Fibroblast of lung (primary cell): ENCODE data around the gene ITSN1. TPM values are rescaled to one million over a fixed set of nuclear protein-coding genes. Genes with fewer than 3 reads are reported as not detected.

ENCODE experiments used
- DNase-seq, 2 donors: peaks; one replicate each; pipeline versions ENCODE4 v3.0.0 to v3.0.0-alpha.2; 2010; ENCODE audit warnings: low read depth in 2 of 2
- H2AFZ ChIP-seq: 2 replicates; pipeline ENCODE4 v1.5.1; 2012; ENCODE audit warnings: low read length, control low read depth, inconsistent platforms
- H3K27ac ChIP-seq: 2 replicates; pipeline ENCODE4 v1.5.1; 2011; ENCODE audit warnings: low read length, control low read depth; ENCODE audit not compliant: insufficient read depth
- H3K27me3 ChIP-seq: 2 replicates; pipeline ENCODE4 v1.5.1; 2011; ENCODE audit warnings: mild to moderate bottlenecking, low read length; ENCODE audit not compliant: control insufficient read depth, insufficient read depth
- H3K36me3 ChIP-seq: 2 replicates; pipeline ENCODE4 v1.5.1; 2011; ENCODE audit warnings: low read length; ENCODE audit not compliant: control insufficient read depth, insufficient read depth
- H3K4me1 ChIP-seq: 2 replicates; pipeline ENCODE4 v1.5.1; 2011; ENCODE audit warnings: low read length; ENCODE audit not compliant: control insufficient read depth, insufficient read depth; ENCODE audit errors: extremely low read depth
- H3K4me2 ChIP-seq: 2 replicates; pipeline ENCODE4 v1.5.1; 2011; ENCODE audit warnings: low read length, control low read depth; ENCODE audit not compliant: insufficient read depth; ENCODE audit errors: extremely low read depth
- H3K4me3 ChIP-seq, 4 experiments: fragments of 200-600 bp in 1 of 4; sonication (generic) in 1 of 4; replicated peaks in 1 of 4; 2 replicates each; pipeline ENCODE4 v1.5.1; 2011 to 2016; ENCODE audit warnings: low read length in 4 of 4, low read depth in 3 of 4, mild to moderate bottlenecking in 3 of 4, control low read depth in 2 of 4, inconsistent platforms in 1 of 4, mixed read lengths in 1 of 4; ENCODE audit not compliant: insufficient read depth in 1 of 4; ENCODE audit errors: control extremely low read depth in 1 of 4
- H3K79me2 ChIP-seq: 2 replicates; pipeline ENCODE4 v1.5.1; 2012; ENCODE audit warnings: mild to moderate bottlenecking, low read length, inconsistent platforms; ENCODE audit not compliant: control insufficient read depth, insufficient read depth
- H3K9ac ChIP-seq: 2 replicates; pipeline ENCODE4 v1.5.1; 2011; ENCODE audit warnings: mild to moderate bottlenecking, low read length, control low read depth; ENCODE audit not compliant: insufficient read depth
- H3K9me3 ChIP-seq: 2 replicates; pipeline ENCODE4 v1.5.1; 2012; ENCODE audit warnings: low read depth, low read length; ENCODE audit not compliant: control insufficient read depth, insufficient read depth
- H4K20me1 ChIP-seq: 2 replicates; pipeline ENCODE4 v1.5.1; 2011; ENCODE audit warnings: low read length; ENCODE audit not compliant: control insufficient read depth, insufficient read depth; ENCODE audit errors: extremely low read depth
- CTCF ChIP-seq, 2 donors: IDR thresholded peaks in 1 of 2; conservative IDR thresholded peaks in 1 of 2; 1 replicate in 1 of 2; 2 replicates in 1 of 2; pipeline ENCODE4 v1.5.1; 2011 to 2012; ENCODE audit warnings: low read length in 2 of 2, control low read depth in 1 of 2, inconsistent platforms in 1 of 2, low read depth in 1 of 2, mild to moderate bottlenecking in 1 of 2
- EZH2 ChIP-seq: IDR thresholded peaks from 2 replicates; pipeline ENCODE4 v1.5.1; 2012; ENCODE audit warnings: low read length, control low read depth, mild to moderate bottlenecking; ENCODE audit errors: missing control alignments
- polyA plus RNA-seq, 2 donors: library from polyadenylated mRNA; depleted of rRNA in 1 of 2; stranded (reverse) in 1 of 2; unstranded in 1 of 2; fragments of >200 nt; gene quantifications; 2 replicates each; pipeline ENCODE4 v1.2.1, GENCODE V29; 2011 to 2012; ENCODE audit warnings: missing spikeins in 1 of 2
- total RNA-seq: library from RNA; depleted of rRNA; stranded (reverse); fragments of >200 nt; gene quantifications from 2 replicates; pipeline ENCODE4 v1.2.1, GENCODE V29; 2014

ITSN1 gene
- total and polyA plus RNA-seq, 2 donors (not counting 1 experiment from before 2014, with no cell fraction given): 34.7 to 63.1 TPM

DNA sequence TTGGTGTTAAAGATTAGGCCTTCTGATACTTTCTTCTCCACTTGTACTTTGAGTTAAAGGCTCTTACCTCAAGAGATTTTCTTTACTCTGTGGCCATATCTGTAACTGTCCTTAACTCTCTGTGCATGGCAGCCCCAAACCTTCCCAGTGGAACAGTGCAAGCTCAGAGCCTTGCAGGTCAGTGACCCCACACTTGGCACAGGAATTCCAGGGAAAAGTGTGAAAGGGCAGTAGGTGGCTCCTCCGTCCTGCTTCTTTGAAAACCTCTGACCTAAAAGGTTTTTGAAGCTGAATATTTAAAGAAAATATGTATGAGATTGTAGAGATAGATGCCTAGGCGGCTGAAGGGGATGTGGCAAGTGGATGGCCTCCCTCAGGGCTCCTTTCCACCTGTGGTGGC is 26.3 kb downstream of the ITSN1 start:
- no peak for TF ChIP-seq EZH2
- no peak for TF ChIP-seq CTCF (conservative IDR thresholded peaks at IDR 0.05 in 1 of 2, IDR thresholded peaks at IDR 0.05 in 1 of 2; ENCODE audit: low read depth in 1 of 2, low read length in 2 of 2)
- Histone ChIP-seq H3K27ac (no peak overlapping the region), H2AFZ (no peak overlapping the region), H3K4me3 (no peak overlapping the region), H3K4me1 (peaks cover 10% of the 10 kb centered on the region), H3K9ac (no peak overlapping the region), H3K9me3 (no peaks in the 10 kb centered on the region), H3K36me3 (no peaks in the 10 kb centered on the region), H4K20me1 (no peaks in the 10 kb centered on the region), H3K79me2 (peaks cover 40% of the 10 kb centered on the region), H3K27me3 (no peaks in the 10 kb centered on the region), H3K4me2 (peak overlapping the region; percentile 5)
- DNase-seq: no peak

DNA sequence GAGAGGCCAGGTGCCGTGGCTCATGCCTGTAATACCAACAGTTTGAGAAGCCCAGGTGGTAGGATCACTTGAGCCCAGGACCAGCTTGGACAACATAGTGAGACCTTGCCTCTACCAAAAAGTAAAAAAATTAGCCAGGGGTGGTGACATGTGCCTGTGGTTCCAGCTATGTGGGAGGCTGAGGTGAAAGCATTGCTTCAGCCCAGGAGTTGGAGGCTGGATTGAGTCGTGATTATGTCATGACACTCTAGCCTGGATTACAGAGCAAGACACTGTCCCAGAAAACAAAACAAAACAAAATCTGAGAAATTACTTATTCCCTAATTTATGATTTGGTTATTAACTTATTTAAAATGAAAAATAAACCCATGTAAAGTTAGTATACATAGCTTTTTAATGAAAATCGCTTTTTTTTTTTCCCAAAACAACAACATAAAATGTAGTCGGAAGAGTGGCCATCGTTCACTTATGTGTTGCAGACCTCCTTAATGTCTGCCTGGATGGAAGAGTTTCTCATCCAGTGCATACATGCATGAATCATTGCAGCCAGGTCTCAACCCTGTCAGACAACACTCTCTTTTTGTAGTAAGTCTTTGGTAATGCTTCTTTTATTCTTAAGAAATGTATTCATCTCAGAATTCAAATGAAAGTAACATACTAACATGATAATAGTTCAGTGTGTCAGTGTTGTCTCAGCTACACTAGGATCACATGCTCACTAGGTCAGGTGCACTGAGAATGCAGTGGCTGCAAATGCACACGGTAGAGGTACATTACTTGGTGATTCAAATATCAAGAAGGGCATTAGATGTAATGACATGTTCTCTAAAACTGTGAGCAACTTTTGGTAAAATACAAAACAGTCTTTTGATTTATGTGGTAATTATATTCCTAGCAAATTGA is 28.0 kb downstream of the ITSN1 start:
- peak in 1 of 2 donors; percentile 32 for DNase-seq

More for the DNA sequence above, 28.0 kb downstream of the ITSN1 start:
- Histone ChIP-seq H3K27ac (no peak overlapping the region), H3K36me3 (no peaks in the 10 kb centered on the region), H3K79me2 (peaks cover 33% of the 10 kb centered on the region), H3K9me3 (no peaks in the 10 kb centered on the region), H3K9ac (no peak overlapping the region), H3K4me2 (no peak overlapping the region), H2AFZ (no peak overlapping the region), H3K4me3 (no peak overlapping the region), H3K4me1 (peaks cover 10% of the 10 kb centered on the region), H3K27me3 (no peaks in the 10 kb centered on the region), H4K20me1 (no peaks in the 10 kb centered on the region)
- TF ChIP-seq EZH2 (no peak), CTCF (conservative IDR thresholded peaks at IDR 0.05 in 1 of 2, IDR thresholded peaks at IDR 0.05 in 1 of 2; ENCODE audit: low read depth in 1 of 2, low read length in 2 of 2) (no peak)
